GM12873 (cell line): Measurements from ENCODE around the gene PTH2.

ENCODE experiments used
- TF ChIP-seq, protein P1 (sequence below): IDR thresholded peaks from 2 replicates; pipeline ENCODE4 v1.5.1; 2012; ENCODE audit warnings: low read depth, mild to moderate bottlenecking, moderate library complexity, low read length, control low read depth; ENCODE audit not compliant: insufficient read depth; ENCODE audit errors: missing control alignments

The PTH2 gene

DNA sequence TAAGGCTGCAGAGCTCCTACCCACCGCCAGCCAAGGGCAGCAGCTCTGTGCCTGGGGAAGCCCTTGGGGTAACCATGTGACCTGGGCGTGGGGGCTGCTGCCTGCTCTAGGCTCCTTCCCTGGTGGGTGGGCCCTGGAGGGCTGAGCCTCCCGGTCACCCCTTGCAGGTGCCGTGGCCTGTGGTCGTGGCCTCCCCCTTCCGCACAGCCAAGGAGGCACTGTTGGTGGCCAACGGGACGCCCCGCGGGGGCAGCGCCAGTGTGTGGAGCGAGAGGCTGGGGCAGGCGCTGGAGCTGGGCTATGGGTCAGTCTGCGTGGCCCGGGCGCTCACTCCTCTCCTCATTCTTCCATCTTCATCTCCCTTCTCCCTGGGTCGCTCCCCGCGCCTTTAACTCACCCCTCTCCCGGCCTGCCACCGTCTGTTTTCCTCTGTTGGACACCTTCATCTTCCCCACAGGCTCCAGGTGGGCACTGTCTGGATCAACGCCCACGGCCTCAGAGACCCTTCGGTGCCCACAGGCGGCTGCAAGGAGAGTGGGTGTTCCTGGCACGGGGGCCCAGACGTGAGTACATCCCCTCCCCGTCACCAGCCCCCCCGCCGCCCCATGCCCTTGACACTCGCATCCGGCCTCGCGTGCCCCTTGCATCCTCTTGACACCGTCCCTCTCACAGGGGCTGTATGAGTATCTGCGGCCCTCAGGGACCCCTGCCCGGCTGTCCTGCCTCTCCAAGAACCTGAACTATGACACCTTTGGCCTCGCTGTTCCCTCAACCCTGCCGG, 40.9 kb upstream of the PTH2 start:
- TF ChIP-seq, protein P1, sequence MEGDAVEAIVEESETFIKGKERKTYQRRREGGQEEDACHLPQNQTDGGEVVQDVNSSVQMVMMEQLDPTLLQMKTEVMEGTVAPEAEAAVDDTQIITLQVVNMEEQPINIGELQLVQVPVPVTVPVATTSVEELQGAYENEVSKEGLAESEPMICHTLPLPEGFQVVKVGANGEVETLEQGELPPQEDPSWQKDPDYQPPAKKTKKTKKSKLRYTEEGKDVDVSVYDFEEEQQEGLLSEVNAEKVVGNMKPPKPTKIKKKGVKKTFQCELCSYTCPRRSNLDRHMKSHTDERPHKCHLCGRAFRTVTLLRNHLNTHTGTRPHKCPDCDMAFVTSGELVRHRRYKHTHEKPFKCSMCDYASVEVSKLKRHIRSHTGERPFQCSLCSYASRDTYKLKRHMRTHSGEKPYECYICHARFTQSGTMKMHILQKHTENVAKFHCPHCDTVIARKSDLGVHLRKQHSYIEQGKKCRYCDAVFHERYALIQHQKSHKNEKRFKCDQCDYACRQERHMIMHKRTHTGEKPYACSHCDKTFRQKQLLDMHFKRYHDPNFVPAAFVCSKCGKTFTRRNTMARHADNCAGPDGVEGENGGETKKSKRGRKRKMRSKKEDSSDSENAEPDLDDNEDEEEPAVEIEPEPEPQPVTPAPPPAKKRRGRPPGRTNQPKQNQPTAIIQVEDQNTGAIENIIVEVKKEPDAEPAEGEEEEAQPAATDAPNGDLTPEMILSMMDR: no peak

DNA sequence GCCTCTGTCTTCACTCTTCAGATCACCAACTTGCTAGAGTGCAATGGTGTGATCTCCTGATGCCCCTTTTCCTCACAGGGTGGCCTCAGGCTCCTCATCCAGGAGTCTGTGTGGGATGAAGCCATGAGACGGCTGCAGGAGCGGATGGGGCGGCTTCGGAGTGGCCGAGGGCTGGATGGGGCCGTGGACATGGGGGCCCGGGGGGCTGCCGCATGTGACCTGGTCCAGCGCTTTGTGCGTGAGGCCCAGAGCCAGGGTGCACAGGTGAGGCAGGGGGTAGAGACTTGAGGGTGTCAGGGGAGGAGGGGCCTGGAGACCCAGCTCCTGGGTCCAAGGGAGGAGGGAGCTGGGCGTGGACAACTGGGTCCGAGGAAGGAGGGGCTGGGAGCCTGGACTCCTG, 39.3 kb upstream of the PTH2 start:
- TF ChIP-seq, protein P1: no peak

DNA sequence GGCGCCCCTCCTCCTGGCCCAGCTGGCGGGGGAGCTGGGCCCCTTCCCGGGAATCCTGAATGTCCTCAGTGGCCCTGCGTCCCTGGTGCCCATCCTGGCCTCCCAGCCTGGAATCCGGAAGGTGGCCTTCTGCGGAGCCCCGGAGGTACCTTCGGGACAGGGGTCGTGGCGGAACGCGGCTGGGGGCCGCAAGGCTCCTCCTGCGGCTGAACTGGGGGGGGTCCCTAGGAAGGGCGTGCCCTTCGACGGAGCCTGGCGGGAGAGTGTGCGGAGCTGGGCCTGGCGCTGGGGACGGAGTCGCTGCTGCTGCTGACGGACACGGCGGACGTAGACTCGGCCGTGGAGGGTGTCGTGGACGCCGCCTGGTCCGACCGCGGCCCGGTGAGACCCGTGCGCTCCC, 38.4 kb upstream of the PTH2 start:
- TF ChIP-seq, protein P1: no peak

DNA sequence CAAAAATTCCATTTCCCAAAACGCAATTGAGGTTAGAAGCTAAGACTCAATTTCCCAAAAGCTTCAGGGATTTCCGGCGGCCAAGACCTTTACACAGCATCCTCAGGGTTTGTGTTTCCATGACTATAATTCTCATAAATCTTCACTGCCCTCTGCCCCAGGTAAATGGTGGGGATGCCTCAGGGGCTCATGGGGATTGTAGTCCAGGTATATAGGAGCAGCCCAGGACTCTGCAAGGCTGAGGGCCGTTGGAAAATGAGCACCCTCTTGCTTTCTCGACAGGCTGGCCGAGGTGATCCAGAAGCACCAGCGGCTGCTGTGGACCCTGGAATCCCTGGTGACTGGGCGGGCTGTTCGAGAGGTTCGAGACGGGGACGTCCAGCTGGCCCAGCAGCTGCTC, 36.1 kb upstream of the PTH2 start:
- TF ChIP-seq, protein P1: no peak

DNA sequence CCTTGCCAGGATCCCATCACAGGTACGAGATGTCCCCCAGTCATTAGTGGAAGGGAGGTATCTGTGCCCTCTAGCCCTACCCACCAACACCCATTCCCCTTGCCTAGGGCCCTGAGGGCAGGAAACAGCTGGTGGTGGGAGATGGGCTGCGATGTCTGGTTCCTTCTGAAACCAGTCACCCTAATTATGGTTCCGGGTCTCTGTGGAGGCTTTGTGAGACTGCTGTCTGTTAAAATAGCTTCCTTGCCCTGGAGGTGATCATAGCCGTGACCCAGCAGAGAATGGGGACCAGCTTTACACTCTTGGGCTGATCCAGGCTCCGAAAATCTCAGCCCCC, 35.3 kb upstream of the PTH2 start:
- TF ChIP-seq, protein P1: no peak

DNA sequence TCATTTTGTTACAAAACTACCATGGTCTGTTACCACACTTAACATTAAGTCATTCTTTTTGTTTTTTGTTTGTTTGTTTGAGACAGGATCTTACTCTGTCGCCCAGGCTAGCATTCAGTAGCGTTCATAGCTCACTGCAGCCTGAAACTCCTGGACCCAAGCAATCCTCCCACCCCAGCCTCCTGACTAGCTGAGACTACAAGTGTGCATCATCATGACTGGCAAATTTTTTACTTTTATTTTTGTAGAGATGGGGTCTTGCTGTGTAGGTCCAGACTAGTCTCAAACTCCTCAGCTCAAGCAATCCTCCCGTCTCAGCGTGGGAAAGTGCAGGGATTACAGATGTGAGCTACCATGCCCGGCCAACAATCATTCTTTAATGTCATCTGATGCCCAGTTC, 33.1 kb upstream of the PTH2 start:
- TF ChIP-seq, protein P1: no peak

DNA sequence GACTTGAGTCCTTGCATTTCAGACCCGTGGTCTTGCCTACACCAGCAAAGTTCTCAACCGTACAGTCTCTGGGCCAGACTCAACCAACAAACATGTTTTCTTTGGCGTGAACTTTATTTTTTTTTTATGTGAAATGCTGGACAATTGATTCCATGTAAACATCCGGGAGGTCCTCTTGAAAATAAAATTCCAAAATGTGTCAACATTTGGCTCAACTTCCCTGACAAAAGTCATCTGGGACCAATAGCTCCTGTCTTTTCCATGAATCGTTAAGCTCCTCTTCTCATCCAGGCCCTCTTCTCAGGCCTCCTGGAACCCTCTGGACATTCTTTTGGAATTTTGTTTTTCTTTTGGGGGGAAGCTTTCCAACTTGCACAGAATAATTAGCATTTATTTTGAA, 32.5 kb upstream of the PTH2 start:
- TF ChIP-seq, protein P1: no peak

DNA sequence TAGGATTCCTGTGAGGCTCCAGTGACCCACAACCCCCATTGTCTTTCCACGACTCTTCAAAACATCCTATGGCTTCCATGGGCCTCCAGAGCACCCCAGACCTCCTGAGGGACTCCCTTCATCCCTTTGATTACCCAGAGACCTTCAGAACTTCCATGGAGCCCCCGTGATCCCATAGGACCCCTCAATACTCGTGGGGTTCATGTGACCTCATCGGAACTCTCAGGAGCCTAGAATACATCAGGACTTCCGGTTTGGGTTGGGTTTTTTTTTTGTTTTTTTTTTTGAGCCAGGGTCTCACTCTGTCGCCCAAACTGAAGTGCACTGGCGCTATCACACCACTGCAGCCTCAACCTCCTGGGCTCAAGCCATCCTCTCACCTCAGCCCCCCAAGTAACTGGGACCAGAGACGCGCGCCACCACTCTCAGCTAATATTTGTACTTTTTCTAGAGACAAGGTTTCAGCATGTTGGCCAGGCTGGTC, 30.6 kb upstream of the PTH2 start:
- TF ChIP-seq, protein P1: no peak
